ENCODE data around the gene STUM.

STUM gene

GRCh38 chr1:226563666-226564065 lies 15.1 kb downstream of the STUM start:
- no peak for DNase-seq

GRCh38 chr1:226565476-226565875 lies 16.9 kb downstream of the STUM start:
- DNase-seq = no peak

DNA sequence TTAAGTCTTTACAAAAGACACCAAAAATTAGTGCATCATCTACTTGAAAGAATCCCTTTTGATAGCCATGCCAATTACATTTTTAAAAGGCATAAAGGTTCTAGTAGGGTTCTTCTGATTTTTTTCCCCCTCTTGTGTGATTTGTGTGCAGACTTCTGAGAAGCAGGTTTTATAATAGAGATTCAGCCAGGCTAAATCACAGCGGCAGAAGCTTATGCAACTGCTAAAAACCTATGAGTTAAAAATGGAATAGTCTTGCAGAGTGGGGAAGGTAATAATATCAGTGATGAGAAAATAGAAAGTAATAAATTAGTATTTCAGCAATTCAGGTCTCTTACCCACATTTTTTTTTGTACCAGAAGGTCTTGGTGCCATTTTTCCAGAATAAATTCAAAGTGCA lies 17.7 kb downstream of the STUM start:
- DNase-seq = no peak

DNA sequence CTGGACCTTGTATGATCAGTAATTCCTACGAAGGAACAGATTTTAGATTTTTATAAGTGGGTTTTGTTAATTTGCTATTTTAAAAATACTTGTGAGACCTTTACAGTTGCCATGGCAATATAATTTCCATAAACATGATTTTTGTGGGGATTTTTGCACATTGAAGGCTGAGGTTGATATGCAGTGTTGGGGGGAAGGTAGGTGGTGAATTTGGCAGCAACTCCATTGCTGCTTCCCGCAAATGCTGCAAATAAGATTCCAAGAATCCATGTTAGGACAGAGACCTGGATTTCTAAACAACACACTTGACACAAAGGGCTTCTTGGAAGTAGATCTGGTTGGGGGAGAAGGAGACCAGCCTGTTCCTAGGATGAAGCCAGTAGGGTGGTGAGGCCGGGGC lies 18.2 kb downstream of the STUM start:
- DNase-seq = no peak

- no peak for DNase-seq
Observed at GRCh38 chr1:226568077-226568831, 19.7 kb downstream of the STUM start.

- DNase-seq = no peak
Observed at GRCh38 chr1:226568975-226569741, 20.6 kb downstream of the STUM start.

DNA sequence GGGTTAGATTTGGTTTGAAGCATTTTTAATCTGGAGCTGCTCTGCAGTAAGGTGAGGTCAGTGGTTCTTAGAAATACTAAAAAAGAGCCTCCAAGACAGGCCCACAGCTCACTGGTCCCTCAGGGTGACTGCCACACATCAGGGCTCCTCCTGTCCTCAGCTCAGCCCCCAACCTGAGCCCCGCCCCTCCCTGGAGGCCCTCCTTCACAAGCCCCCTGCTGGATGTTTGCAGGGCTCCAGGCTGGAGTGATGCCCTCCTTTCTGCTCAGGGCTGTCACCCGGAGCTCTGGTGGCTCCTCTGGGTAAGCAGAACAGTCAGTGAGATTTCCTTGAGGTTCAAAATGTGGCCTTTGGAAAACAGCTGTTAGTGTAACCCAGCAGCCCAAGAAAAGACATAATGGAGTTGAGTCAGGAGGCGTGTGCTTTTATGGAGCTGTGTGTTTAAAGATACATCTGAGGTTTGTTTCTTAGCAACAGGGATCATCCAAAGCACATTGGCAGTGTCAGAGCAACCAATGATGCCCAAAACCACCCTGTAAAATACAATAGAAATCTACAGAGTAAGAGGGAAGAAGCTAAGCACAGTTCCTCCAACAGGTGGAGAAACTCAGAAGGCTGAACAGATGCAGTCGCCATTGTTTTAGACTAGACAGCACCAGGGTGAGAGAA lies 21.4 kb downstream of the STUM start:
- DNase-seq = no peak

DNA sequence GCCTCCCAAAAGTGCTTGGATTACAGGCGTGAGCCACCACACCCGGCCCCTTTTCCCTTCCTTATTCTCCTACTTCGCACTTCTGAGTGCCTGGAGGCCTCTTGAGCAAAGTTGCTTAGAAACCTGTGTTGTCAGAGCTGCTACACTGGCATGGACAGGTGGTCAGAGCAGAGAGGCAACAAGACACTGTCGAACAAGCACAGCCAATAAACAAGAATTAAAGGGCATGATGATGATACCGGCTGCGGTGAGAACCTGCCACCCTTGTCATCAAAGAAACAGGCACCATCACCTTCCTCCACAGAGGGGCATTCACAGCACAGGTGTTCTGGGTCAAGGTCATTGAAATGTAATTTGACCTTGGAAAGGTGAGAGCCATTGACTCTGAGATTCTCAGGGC lies 23.3 kb downstream of the STUM start:
- no peak for DNase-seq

DNA sequence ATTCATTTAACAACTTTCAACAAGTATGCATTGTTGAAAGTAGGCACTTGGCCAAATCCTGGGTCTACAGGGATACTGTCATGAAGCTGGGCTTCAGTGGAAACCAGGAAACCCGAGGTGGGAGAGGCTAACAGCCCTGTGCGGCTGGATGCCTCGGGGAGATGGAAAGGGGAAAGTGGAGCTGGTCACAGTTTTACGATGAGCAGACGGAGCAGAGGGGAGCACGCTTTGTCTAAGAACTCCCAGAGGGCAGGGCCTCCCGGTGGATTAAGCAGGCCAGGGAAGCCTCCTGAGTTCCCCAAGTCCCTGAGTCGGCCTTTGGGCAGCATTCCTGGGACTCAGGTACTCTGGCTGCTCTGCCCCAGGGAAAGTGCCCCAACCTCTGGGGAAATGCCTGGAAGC lies 23.8 kb downstream of the STUM start:
- DNase-seq = no peak

GRCh38 chr1:226574044-226574443 lies 25.5 kb downstream of the STUM start:
- no peak for DNase-seq

DNA sequence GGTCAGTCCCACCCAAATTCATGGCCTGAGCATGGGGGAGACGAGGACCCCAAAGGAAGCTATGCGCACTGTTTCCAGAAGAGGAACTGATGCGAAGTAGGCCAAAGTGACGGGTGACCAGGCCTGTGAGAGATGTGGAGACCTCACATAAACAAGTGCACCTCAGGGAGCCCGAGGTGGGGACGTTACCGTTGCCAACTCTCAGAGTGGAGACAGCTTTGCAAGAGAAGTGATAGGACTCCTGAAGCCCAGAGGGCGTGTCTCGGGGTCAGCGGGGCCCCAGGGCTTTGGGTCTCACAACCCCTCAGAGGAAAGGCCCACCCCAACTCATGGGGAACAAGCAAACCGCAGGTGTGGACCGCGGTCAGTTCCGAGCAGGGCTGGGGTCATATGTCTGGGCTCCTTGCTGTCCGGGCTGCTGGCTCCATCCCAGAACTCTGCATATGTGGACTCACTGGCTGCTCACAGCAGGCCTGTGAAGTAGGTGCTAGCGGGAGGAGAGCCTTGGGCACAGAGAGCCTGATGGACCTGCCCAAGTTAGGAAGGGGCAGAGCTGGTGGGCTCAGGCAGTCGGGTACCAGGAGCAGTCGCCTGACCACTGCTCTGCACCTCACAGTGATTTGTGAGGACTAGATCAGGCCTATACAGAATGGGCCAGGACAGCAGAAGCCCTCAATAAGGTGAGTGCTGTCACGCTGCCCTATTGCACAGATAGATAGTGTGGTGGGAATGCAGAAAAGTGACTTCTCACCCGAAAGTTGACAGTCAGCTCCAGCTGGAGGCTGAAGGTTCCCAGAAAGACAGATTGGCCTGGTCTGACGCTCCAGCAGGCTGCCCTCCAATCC lies 26.2 kb downstream of the STUM start:
- DNase-seq = no peak

- no peak for DNase-seq
Observed at GRCh38 chr1:226575436-226575720, 26.8 kb downstream of the STUM start.

DNA sequence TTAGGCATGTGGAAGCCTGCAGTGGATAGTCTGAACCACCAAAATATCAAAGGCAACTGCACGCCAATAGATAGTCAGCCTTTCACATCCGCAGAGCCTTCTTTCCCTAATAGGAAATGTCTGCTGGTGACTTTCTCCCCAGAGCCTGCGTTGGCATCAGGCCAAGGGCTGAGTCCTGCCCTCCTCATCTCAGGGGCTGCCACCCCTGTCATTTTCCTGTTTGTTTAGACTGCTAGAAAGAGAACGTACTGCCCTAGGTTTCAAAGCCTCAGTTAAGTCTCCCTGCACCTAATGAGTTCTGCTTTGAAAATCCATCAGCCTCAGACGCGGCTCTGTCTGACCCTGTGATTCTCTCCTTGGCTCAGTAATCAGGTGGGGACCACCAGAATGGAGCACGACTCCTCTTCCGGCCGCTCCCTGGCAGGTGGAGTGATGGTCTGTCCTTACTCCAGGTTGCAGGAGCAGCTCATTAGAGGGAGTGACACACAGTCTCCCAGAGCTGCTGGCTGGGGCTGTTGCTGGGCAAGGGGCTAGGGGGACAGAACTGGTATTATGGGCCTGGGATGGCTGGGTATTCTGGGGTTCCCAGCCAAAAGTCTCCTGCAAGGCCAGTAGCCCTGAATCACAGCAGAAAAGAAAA lies 27.3 kb downstream of the STUM start:
- DNase-seq = no peak

GRCh38 chr1:226576601-226577000 lies 28.0 kb downstream of the STUM start:
- no peak for DNase-seq

- DNase-seq = no peak
Observed at GRCh38 chr1:226577401-226578180, 29.0 kb downstream of the STUM start.

GRCh38 chr1:226578946-226579578 lies 30.5 kb downstream of the STUM start:
- no peak for DNase-seq

DNA sequence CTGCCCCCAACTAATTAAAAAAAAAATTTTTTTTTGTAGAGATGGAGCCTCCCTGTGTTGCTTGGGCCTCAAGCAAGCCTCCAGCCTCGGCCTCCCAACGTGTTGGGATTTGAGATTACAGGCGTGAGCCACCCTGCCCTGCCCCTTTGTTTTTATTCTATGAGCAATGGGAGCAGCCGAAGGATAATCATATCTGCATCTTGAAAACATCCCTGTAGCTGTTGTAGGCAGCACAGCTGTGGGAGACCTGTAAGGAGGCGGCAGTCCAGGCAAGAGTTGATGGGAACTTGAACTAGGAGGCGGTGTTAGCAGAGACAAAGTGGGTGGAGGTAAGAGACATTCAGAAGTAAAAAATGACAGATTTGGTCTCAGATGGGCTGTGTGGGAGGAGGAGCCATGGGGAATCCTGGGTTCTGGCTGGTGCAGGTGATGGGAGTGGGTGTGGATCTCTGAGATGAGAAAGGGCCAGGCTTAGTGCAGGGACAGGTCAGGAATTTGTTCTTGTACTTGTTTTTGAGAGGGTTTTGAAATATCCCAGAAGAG lies 31.3 kb downstream of the STUM start:
- DNase-seq = no peak

- no peak for DNase-seq
Observed at GRCh38 chr1:226580625-226581270, 32.2 kb downstream of the STUM start.

DNA sequence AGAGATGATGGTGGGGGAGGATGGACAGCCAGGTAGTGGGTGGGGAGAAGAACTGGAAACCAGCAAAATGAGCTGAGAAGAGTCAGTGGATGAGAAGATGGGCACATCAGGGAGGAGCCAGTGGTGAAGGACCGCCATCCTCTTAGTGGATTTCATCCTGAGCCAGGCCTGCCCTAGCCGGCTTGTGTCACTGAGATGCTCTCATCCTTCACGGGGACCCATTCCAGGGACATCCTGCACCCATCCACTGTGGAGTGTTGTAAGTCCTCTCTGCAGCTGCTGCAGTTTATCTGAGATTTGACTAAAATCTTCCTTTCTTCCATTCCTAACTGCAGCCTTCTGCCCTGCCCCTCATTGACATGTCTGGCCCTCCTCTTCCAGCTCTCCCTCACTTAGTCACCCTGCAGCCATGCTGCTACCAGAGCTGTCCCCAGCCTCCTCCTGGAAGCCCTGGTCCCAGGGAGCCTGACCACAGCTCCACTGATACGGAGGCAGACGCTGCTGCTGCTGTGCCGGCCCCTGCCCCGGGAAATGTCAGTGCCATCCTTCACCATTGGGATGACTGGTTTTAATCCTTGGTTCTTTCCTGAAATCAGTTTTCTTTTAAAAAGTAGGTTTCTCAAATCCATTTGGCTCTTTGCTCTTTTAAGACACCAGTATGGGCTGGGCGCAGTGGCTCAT lies 33.2 kb downstream of the STUM start:
- DNase-seq = no peak

DNA sequence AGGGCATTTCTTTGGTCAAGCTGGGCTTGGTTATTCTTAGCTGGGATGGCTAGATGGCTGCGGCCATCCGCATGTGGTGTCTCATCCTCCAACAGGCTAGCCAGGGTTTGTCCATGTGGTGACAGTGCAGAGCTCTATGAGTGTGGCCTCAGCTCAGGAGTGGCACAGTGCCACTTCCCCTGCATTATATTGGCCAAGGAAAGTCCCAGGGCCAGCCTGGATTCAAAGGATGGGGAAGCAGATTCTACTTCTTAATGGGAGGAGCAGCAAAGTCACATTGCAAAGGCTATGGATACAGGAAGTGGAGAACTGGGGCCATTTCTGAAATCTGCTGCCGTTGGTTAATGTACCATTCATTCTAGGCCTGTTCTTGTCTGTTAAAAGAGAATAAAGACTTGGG lies 34.4 kb downstream of the STUM start:
- DNase-seq = no peak
